RPMI8226 (cell line): ENCODE data around the gene MAD1L1.

Experiments used
- DNase-seq: peaks from one replicate; pipeline ENCODE4 v3.0.0-alpha.2; 2015

MAD1L1 gene

DNA sequence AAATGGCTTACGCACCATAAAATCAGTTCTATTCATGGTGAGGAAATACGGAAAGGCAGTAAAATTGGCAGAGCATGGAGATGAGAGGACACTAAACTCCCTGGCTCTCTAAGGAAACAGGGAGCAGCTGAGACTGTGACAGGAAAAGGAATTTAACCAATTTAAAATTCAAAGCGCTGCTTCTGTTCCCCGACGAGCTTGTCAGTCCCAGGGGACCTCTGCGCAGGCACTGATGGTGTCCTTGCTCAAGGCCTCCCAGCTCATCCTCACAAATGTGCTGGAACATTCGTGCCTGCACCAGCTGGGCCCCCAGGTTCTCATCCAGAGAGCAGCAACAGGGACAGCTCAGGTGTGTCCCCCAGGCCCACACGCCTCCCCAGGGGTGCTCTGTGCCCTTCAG is 101.4 kb downstream of the MAD1L1 start:
- DNase-seq, result no peak

DNA sequence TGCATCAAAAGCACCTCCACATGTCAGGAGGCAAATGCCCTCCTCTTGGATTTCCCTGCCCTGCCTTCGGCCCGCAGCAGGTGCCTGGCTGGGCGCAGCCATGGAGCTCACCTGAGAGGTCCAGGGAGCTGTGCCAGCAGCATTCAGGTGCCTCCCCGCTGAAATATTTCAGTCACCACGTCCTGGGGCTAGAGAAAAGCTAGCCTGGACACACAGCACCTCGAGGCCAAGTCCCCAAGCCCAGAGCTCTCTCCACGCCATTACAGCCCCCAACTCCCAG is 102.7 kb downstream of the MAD1L1 start:
- DNase-seq, result no peak

GRCh38 chr7:2129323-2130095 is 103.2 kb downstream of the MAD1L1 start:
- DNase-seq, result no peak

DNA sequence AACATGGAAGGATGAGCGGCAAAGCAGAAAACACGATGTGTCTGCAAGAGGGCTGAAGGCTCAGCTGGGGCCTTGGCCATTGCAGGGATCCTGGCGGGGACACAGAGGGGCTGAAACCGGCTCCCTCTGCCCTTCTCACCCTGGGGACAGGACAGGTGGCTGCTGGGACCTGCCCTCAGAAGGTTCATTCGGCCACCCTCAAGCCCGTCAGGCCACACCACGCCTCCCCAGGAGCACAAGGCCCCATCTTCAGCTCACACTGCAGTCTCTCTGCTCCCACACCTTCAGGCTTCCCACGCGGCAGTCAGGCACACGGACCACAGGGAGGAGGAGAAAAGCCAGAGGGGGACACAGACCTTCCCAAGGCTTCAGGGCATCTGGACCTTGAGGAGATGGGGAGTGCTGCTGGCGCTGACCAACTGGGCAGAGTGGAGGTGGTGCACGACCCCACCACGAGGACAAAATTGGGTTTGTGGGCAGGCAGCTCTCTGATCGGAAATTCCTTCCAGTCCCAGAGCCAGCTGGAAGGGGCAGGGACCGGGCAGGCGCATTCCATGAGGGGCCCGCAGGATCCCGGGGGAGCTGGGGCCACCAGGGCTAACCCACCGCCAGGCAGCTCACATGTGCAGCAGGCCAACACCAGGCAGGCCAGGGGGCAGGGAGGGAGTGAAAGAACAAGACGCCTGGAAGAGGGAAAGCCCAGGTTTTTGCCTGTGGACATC is 104.0 kb downstream of the MAD1L1 start:
- DNase-seq, result no peak

- no peak for DNase-seq
Observed at GRCh38 chr7:2126621-2127020, 106.1 kb downstream of the MAD1L1 start.

DNA sequence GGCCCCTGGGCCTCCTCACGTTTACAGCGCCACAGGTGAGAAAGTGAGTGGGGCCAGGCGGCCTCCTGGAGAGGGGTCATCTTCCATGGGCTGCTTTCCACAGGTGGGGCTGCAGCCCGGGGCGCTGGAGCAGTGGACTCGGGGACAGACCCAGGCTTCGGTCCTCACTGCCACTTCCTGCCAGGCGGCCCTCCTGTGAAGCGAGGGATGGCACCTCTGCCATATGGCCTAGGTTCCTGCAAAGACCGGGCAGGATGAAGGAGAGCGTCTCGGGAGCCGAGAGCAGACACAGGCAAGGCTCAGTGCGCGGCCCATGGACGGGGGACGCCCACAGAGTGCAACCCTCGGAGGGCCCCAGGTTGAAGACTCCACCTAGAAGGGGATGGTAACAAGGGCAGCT is 106.8 kb downstream of the MAD1L1 start:
- no peak for DNase-seq

DNA sequence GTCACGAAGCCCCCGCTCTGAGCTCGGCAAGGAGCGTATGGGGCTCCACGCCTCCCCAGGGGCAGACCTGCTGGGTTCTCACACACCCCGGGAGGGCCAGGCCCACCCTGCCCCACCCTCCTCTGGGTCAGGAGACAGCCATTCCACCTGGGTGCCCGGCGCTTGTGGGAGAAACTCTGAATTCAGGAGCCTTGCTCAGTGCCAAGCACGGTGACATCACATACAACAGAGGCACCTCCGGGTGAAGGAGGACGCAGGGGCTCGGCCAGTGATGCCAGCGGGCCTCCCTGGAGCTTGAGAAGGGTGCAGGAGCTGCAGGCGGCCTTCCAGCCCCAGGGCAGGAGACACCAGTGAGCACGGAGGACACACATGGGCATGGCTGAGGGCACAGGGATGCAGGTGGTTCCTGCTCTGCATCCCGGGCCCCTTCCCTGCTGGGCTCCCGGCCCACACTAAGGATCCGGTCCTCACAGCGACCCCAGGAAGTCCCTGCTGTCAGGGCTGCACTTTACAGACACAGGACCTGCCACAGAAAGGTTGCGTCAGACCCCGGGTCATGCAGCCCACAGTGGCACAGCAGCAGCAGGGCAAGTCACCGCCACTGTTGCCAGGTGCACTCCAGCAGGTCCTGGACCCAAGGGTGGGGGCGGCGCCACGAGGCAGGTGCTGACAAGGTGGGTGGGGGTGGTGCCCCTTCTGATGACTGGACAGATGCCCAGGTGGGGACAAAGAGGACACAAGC is 108.0 kb downstream of the MAD1L1 start:
- DNase-seq, result no peak

GRCh38 chr7:2123916-2124315 is 108.8 kb downstream of the MAD1L1 start:
- DNase-seq, result no peak

DNA sequence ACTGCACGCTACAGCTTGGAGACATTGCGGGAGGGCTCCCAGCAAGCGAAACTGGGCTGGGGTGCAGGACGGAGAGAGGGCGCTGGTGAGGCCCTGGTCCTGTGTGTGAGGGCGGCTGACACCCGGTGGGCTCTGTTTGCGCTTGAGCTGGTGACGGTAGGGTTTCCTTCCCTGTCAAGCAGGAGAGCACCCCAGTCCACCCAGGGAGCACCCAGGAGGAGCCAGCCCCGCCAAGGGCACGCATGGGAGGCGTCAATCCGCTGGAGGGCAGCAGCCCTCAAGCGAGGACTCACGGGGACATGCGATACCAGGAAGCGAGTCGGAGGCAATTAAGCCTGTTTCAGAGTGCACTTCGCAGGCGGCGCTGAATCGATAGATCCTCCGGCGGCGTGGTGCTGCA is 109.4 kb downstream of the MAD1L1 start:
- DNase-seq, result no peak

DNA sequence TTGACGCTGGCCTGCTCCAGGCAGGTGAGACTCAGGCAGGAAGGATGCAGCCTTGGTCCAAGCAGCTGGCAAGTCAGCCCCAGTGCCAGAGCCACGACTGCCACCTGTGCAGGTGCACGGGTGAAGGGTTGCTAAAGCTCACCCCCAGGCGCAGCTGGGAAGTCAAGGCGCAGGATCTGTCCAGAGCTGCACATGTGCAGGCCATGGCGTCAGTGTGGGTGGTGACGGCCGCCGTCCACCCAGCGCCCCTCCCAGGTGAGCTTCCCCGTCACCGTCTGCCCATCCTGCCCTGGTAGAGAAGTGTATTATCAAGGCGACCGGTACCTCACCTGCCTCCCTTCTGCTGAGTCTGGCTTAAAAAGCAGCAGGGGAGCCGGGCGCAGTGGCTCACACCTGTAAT is 110.1 kb downstream of the MAD1L1 start:
- DNase-seq, result no peak

DNA sequence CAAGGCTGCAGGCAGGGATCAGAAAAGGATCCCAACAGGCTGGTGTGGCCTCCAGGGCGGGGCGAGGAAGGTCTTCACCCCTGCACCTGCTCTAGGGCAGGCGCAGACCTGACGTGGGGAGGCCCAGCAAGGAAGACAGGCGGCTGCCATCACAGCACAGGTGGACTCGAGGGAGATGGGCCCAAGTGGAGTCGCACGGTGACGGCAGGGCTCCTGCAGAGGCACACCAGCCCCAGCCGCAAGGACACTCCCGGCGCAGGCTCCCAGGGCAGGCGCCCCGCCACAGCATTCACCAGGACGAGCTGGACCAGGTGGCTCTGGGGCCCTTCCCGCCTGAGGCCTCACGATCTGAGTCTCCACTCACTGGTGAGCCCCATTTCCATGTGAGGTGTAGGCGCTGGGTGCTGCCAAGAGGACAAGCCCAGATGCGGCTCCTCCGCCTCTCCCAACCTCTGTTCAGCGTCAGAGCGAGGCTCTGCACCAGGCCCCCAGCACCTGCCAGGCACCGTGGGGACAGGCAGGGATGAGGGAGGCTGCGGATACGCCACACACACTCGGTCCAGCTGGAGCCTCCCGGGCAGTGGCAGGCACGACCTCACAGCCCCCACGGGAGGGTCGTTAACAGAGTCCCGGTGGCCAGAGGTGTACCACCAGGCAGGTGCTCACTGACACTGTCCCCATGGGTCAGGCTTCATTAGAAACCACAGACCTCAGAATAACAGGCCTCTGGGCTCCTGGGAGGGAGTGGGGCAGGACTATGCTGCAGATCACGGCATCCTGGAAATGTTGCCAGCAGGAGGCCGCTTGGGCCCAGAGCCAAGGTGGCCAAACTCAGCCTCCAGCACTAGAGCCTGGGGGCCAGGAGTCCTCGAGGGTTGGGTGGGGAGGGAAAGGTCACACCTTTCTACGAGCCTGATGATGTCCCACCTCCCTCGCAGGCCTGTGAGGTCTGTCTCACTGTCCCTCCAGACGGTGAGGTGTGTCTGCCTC is 111.6 kb downstream of the MAD1L1 start:
- no peak for DNase-seq

GRCh38 chr7:2120251-2120660 is 112.5 kb downstream of the MAD1L1 start:
- DNase-seq, result no peak

DNA sequence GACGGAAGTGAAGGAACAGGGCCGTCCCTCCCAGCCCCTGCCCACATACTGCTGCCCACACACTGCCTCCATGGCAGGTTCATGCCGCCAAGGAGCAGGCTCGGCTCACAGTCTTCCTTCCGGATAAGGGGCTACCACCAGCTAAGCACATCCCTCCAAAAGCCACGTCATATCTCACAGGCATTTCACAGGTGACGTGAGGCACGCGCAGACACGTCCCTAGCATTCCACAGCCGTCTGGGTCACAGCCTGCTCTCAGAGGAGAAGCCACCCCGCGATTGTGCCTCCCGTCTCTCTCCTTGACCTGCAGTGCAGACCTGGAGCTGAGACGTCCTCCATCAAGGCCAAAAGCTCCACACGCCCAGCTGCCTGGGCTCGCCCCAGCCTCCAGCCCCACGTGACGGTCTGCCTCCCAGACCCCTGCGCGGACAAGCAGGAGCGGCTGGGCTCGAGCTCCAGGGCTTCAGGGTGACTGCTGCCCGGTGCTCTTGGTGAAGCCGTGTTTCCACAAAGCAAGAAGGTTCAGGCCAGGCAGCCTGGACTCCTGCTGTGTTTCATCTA is 114.0 kb downstream of the MAD1L1 start:
- no peak for DNase-seq

DNA sequence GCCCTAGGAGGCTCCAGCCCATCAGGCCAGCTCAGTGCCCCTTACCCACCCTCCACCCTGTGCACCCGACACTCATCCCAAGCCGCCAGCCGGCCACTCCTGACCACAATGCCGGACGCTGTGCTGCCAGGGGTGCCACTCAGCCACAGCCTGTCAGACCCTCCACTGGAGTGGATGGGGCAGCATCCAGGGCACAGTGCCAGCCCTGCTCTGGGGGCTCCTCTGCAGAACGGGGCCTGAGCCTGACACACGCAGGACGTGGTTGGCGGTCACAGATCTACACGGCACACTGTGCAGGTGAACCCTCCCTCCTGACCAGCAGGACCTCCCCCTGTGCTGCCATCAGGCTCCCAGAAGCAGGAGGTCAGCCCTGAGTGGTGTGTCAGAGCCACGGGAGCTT is 114.7 kb downstream of the MAD1L1 start:
- no peak for DNase-seq

DNA sequence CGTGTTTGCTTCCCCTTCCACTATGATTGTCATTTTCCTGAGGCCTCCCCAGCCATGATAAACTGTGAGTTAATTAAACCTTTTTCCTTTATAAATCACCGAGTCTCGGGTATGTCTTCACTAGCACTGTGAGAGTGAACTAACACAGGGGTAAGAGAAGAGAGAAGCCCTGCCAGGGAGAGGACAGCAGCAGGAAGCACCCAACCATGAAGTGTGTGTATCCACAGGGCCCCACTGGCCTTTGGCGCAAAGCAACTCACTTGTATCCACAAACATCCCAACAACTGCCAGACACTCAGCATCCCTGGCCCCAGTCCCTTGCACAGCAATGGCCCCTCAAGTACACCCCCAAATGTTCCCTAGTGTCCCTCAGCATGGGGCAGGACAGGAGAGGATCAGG is 115.1 kb downstream of the MAD1L1 start:
- DNase-seq, result no peak

DNA sequence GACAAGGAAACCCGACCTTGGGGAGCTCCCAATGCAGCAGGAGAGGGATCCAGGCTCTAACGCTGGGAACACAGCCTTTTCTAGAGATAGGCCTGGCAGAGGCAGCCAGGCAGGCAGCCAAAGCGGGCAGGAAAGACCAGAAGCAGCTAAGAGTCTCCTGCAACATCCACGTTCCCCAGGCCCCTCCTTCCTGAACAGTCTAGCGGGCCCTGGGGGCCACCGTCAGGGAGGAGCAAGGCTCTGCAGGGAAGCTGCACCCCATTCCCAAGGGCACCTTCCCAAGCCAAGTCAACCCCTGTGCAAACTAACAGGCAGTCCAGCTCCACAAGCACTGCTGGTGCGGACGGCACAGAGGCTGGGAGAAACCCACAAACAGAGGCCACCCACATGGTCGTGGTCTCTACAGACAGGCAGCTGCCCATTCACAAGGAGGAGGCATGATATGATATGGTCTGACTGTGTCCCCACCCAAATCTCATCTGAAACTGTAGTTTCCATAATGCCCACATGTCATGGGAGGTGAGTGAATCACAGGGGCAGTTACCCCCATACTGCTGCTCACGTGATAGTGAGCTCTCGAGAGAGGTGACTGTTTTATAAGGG is 115.7 kb downstream of the MAD1L1 start:
- no peak for DNase-seq

DNA sequence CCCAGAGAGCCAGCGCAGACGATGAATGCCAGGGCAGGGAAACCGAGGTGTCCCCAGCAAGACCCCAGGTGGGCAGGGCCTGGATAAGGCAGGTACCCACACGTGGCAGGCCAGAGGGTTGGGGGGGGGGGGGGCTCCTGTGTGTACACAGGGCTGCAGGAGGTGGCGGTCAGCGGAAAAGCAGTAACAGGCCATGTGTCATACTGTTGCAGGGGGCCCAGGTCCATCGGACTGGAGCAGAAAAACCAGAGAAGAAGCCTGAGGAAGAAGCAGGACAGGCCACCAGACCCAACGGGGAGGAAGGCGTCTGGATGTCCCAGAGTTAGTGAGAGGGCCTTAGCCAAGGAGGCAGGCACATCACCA is 116.3 kb downstream of the MAD1L1 start:
- DNase-seq, result no peak

DNA sequence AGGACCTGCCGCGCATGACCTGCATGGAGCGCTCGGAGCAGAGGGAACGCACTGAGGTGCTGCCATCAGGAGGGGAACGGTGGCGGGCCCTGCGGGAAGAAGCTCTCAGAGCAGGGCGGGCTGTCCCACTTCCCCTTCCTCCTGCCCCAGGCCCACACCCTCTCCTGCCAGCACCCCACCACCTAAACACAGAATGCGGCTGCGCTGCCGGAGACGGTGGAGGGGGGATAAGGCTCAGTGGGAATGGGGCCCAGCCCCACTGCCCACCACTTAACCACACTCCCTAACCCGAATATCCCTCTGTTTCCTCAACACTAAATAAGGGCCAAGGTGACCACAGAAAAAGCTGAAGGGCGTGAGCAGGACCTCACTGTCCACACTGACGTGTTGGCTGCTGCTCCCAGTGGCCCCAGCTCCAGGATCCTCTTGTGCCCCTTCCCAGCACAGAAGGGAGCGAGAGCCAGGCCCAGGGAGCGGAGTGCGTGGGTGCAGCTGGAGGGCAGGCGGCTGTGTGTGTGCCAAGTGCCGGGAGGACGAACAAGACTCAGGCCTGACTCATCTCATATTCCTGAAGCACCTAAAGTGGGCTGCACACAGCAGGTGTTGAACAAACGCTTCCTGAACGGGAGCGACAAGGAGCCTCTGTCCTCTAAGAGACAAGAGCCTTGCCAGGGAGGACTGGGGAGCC is 116.8 kb downstream of the MAD1L1 start:
- DNase-seq, result no peak

GRCh38 chr7:2114926-2115759 is 117.6 kb downstream of the MAD1L1 start:
- DNase-seq, result no peak

- no peak for DNase-seq
Observed at GRCh38 chr7:2114052-2114451, 118.7 kb downstream of the MAD1L1 start.
